K562 (cell line): ENCODE data around the gene NEK1. TPM values are rescaled to one million over a fixed set of nuclear protein-coding genes. Genes with fewer than 3 reads are reported as not detected.

Experiments
- CBFA2T3 ChIP-seq: fragments of 450-650 bp; IDR thresholded peaks from 2 replicates; pipeline ENCODE4 v1.6.1; 2017
- CTBP1 ChIP-seq: fragments of 450-650 bp; IDR thresholded peaks from 2 replicates; pipeline ENCODE4 v1.6.1; 2016; ENCODE audit warnings: borderline replicate concordance
- CXXC5 ChIP-seq: fragments of 250-450 bp; sonication (Bioruptor Pico); IDR thresholded peaks from 2 replicates; pipeline ENCODE4 v1.8.0; 2022; ENCODE audit warnings: inconsistent platforms, mild to moderate bottlenecking, moderate library complexity
- EP300 ChIP-seq: IDR thresholded peaks from 2 replicates; pipeline ENCODE4 v1.6.1; 2012; ENCODE audit warnings: low read length, improper control_type of control experiment
- ETV1 ChIP-seq: fragments of 450-650 bp; conservative IDR thresholded peaks from 2 replicates; pipeline ENCODE4 v1.6.1; 2016; ENCODE audit warnings: missing genetic modification characterization, control low read depth, low read depth, missing compliant biosample characterization
- GATA2 ChIP-seq: sonication (generic); formaldehyde crosslinking; IDR thresholded peaks from 2 replicates; pipeline ENCODE4 v1.4.0; 2020; ENCODE audit warnings: mild to moderate bottlenecking, missing genetic modification reagents
- HMBOX1 ChIP-seq: sonication (generic); IDR thresholded peaks from 2 replicates; pipeline ENCODE4 v1.6.1; 2016
- MCM5 ChIP-seq: fragments of 450-650 bp; IDR thresholded peaks from 2 replicates; pipeline ENCODE4 v1.6.1; 2016; ENCODE audit warnings: low read depth
- MEIS2 ChIP-seq: fragments of 450-650 bp; IDR thresholded peaks from 2 replicates; pipeline ENCODE4 v1.6.1; 2014; ENCODE audit warnings: mild to moderate bottlenecking; ENCODE audit not compliant: partially characterized antibody
- MTA2 ChIP-seq: fragments of 450-650 bp; IDR thresholded peaks from 2 replicates; pipeline ENCODE4 v1.6.1; 2016; ENCODE audit warnings: low read depth
- MYNN ChIP-seq, 2 experiments: sonication (generic); formaldehyde crosslinking in 1 of 2; IDR thresholded peaks; 2 replicates each; pipeline versions ENCODE4 v1.5.0 to v1.6.1; 2016 to 2020; ENCODE audit warnings: antibody characterized with exemption in 1 of 2, missing genetic modification reagents in 1 of 2
- NCOR1 ChIP-seq: fragments of 450-650 bp; IDR thresholded peaks from 2 replicates; pipeline ENCODE4 v1.6.1; 2016; ENCODE audit warnings: mild to moderate bottlenecking, moderate library complexity
- NFIC ChIP-seq: fragments of 450-650 bp; IDR thresholded peaks from 2 replicates; pipeline ENCODE4 v1.6.1; 2017; ENCODE audit warnings: mild to moderate bottlenecking, inconsistent platforms
- PML ChIP-seq: IDR thresholded peaks from 2 replicates; pipeline ENCODE4 v1.6.1; 2012; ENCODE audit warnings: low read length, inconsistent platforms
- POLR2AphosphoS5 ChIP-seq: IDR thresholded peaks from 2 replicates; pipeline ENCODE4 v1.6.1; 2011; ENCODE audit warnings: mild to moderate bottlenecking, low read depth, low read length, moderate library complexity; ENCODE audit not compliant: control insufficient read depth, insufficient read depth
- RBM22 ChIP-seq: fragments of 200-400 bp; formaldehyde crosslinking; IDR thresholded peaks from 2 replicates; pipeline ENCODE4 v1.6.1; 2018; ENCODE audit warnings: low read length, low read depth; ENCODE audit not compliant: poor library complexity, severe bottlenecking
- SIN3B ChIP-seq: fragments of 450-650 bp; IDR thresholded peaks from 2 replicates; pipeline ENCODE4 v1.6.1; 2017; ENCODE audit warnings: low read depth, mild to moderate bottlenecking, moderate library complexity
- TEAD4 ChIP-seq, 2 experiments: sonication (generic) in 1 of 2; formaldehyde crosslinking in 1 of 2; IDR thresholded peaks; 2 replicates each; pipeline versions ENCODE4 v1.6.1 to v1.8.0; 2012 to 2022; ENCODE audit warnings: borderline replicate concordance in 1 of 2, inconsistent platforms in 1 of 2, low read length in 1 of 2, mild to moderate bottlenecking in 1 of 2, missing genetic modification reagents in 1 of 2
- TRIM24 ChIP-seq, 2 experiments: fragments of 450-650 bp; IDR thresholded peaks; 2 replicates each; pipeline ENCODE4 v1.6.1; 2016
- ZNF668 ChIP-seq: fragments of 250-450 bp; sonication (Bioruptor Pico); IDR thresholded peaks from 2 replicates; pipeline ENCODE4 v1.8.0; 2022; ENCODE audit warnings: mild to moderate bottlenecking, inconsistent platforms
- polyA plus RNA-seq, 8 experiments: library from polyadenylated mRNA; depleted of rRNA in 4 of 8; stranded (reverse) in 5 of 8; unstranded in 3 of 8; fragments of >200 nt; fragmentation: Nextera tagmentation in 2 of 8; fragmentation: Illumina TruSeq in 1 of 8; extraction: Ambion mirVana in 2 of 8; extraction: Trizol in 1 of 8; gene quantifications; 2 replicates each; pipeline versions ENCODE4 v1.2.1 to v1.2.3, GENCODE V29; 2011 to 2014; ENCODE audit warnings: inconsistent platforms in 1 of 8, missing spikeins in 1 of 8
- total RNA-seq, 7 experiments: library from RNA; depleted of rRNA in 6 of 7; stranded (reverse); fragments of >200 nt in 6 of 7; fragmentation: Illumina TruSeq in 2 of 7; extraction: Trizol in 2 of 7; gene quantifications; 2 replicates each; pipeline versions ENCODE4 v1.2.1 to v1.2.3, GENCODE V29; 2011 to 2021; ENCODE audit warnings: low replicate concordance in 1 of 7
- TF ChIP-seq, protein P1 (sequence below): fragments of 450-650 bp; IDR thresholded peaks from 2 replicates; pipeline ENCODE4 v1.6.1; 2016
- TF ChIP-seq, protein P2 (sequence below), 3 experiments: fragments of 200-800 bp in 1 of 3; sonication (Bioruptor generic) in 1 of 3; sonication (generic) in 1 of 3; formaldehyde crosslinking in 1 of 3; IDR thresholded peaks; 2 replicates each; pipeline versions ENCODE4 v1.6.1 to v1.8.0; 2016 to 2022; ENCODE audit warnings: mild to moderate bottlenecking in 2 of 3, missing compliant biosample characterization in 2 of 3, missing genetic modification characterization in 2 of 3, missing genetic modification reagents in 1 of 3

The NEK1 gene
- total and polyA plus RNA-seq, 9 of the 15 experiments (the other 6 are each of a cell fraction or from before 2014, with no cell fraction given) = 6.2 to 15.7 (median 10.3) TPM

DNA sequence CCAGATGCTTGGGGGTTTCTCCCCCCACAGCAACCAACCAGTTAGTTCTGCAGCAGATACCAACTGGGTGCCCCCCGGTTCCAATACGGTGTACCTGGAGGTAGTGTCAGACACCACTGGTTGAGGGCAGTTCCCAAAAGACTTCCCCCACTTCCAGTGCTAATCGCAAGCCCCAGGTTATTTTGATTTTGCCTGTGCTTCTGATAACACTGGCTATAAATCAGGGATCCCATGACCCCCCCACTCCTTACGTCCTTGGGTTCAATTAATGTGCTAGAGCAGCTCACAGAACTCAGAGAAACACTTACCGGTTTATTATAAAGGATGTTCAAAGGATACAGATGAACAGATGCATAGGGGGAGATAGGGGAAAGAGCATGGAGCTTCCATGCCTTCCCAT lies 13.5 kb upstream of the NEK1 start (continued):
- TF ChIP-seq PML (peak; percentile 72), NFIC (peak; percentile 63), CBFA2T3 (peak; percentile 92), MYNN (IDR thresholded peaks at IDR 0.05) (no peak), MYNN (CRISPR knock-in tag; IDR thresholded peaks at IDR 0.05) (no peak), MEIS2 (peak; percentile 90), POLR2AphosphoS5 (peak; percentile 76; the same call in 1 of the 2 replicates), NCOR1 (peak; percentile 80), ETV1 (peak; percentile 11; the same call in 1 of the 2 replicates), ZNF668 (CRISPR knock-in tag) (no peak), TEAD4 (IDR thresholded peaks at IDR 0.05; ENCODE audit: low read length) (peak; percentile 91), TEAD4 (CRISPR knock-in tag; IDR thresholded peaks at IDR 0.05; ENCODE audit: borderline replicate concordance) (no peak), CTBP1 (peak; percentile 34; the same call in 1 of the 2 replicates), MTA2 (peak; percentile 76), RBM22 (no peak), CXXC5 (CRISPR knock-in tag) (peak; percentile 38; the same call in 1 of the 2 replicates), MCM5 (no peak), GATA2 (CRISPR knock-in tag) (peak; percentile 47; the same call in 1 of the 2 replicates), EP300 (peak; percentile 79), HMBOX1 (0 out of 2 replicates have a peak, but pooled peaks have one; percentile 13), TRIM24 (IDR thresholded peaks at IDR 0.05) (peak in 1 of 2 experiments; percentile 53; a peak in 1 of 4 replicates), SIN3B (no peak)
- TF ChIP-seq, protein P1, sequence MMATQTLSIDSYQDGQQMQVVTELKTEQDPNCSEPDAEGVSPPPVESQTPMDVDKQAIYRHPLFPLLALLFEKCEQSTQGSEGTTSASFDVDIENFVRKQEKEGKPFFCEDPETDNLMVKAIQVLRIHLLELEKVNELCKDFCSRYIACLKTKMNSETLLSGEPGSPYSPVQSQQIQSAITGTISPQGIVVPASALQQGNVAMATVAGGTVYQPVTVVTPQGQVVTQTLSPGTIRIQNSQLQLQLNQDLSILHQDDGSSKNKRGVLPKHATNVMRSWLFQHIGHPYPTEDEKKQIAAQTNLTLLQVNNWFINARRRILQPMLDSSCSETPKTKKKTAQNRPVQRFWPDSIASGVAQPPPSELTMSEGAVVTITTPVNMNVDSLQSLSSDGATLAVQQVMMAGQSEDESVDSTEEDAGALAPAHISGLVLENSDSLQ = peak; percentile 78
- TF ChIP-seq, protein P2, sequence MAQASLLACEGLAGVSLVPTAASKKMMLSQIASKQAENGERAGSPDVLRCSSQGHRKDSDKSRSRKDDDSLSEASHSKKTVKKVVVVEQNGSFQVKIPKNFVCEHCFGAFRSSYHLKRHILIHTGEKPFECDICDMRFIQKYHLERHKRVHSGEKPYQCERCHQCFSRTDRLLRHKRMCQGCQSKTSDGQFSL (CRISPR knock-in tag; IDR thresholded peaks at IDR 0.05) = peak; percentile 44; the same call in 1 of the 2 replicates
- TF ChIP-seq, protein P2 (tag; IDR thresholded peaks at IDR 0.05) = peak in 1 of 2 experiments; percentile 73; a peak in 2 of 4 replicates
